Heart right ventricle (tissue), 16 donors: Measurements from ENCODE around the gene OTOS. TPM values are rescaled to one million over a fixed set of nuclear protein-coding genes. Genes with fewer than 3 reads are reported as not detected.

Source experiments
- ATAC-seq, 8 donors: fragments of 200-7000 bp; cut with Tn5 transposase; one replicate each; pipeline ENCODE4 v1.9.1; 2020; ENCODE audit warnings: mild to moderate bottlenecking in 8 of 8, moderate library complexity in 8 of 8, moderate number of reproducible peaks in 1 of 8
- DNase-seq, 2 donors: peaks; one replicate each; pipeline ENCODE4 v3.0.0-alpha.2; 2020
- H3K27ac ChIP-seq, 10 donors: fragments of 200-600 bp; sonication (generic) in 2 of 10; one replicate each; pipeline versions ENCODE4 v1.5.0 to v1.8.0; 2020 to 2022; ENCODE audit warnings: mild to moderate bottlenecking in 3 of 10
- H3K27me3 ChIP-seq, 7 donors: fragments of 200-600 bp; one replicate each; pipeline ENCODE4 v1.8.0; 2021 to 2022; ENCODE audit warnings: mild to moderate bottlenecking in 2 of 7
- H3K36me3 ChIP-seq, 9 donors: fragments of 200-600 bp; sonication (generic) in 1 of 9; one replicate each; pipeline versions ENCODE4 v1.5.0 to v1.8.0; 2020 to 2022; ENCODE audit warnings: mild to moderate bottlenecking in 2 of 9
- H3K4me1 ChIP-seq, 9 donors: fragments of 200-600 bp; sonication (generic) in 1 of 9; one replicate each; pipeline versions ENCODE4 v1.5.0 to v1.8.0; 2020 to 2022; ENCODE audit warnings: mild to moderate bottlenecking in 4 of 9
- H3K4me3 ChIP-seq, 10 donors: fragments of 200-600 bp; sonication (generic) in 2 of 10; one replicate each; pipeline versions ENCODE4 v1.5.0 to v1.8.0; 2020 to 2022; ENCODE audit warnings: mild to moderate bottlenecking in 7 of 10, moderate library complexity in 2 of 10
- H3K9me3 ChIP-seq, 11 donors: fragments of 200-600 bp in 10 of 11; sonication (generic) in 2 of 11; one replicate each; pipeline versions ENCODE4 v1.5.0 to v1.8.0; 2013 to 2022; ENCODE audit warnings: mild to moderate bottlenecking in 2 of 11, control low read depth in 1 of 11, moderate library complexity in 1 of 11
- CTCF ChIP-seq, 9 donors: fragments of 200-600 bp; sonication (generic) in 2 of 9; IDR thresholded peaks; one replicate each; pipeline versions ENCODE4 v1.5.0 to v1.8.0; 2021 to 2022; ENCODE audit warnings: antibody characterized with exemption in 9 of 9, mild to moderate bottlenecking in 5 of 9, moderate library complexity in 1 of 9
- WGBS, 2 donors: extraction: QIAGEN DNeasy Blood & Tissue Kit; methylation state at CpG; one replicate each; pipeline ENCODE4 v1.1.7; 2013; ENCODE audit warnings: inconsistent platforms in 1 of 2; 5-methylcytosine and 5-hydroxymethylcytosine counted together
- intact Hi-C, 10 donors: fragments of 100-400 bp; cut with DNase I; formaldehyde crosslinking; loops; one replicate each; pipeline versions ENCODE4 v1.11.1 to v1.14.2; 2022
- polyA plus RNA-seq, 2 donors: library from polyadenylated mRNA; stranded (reverse); fragments of 200-250 nt; gene quantifications; one replicate each; pipeline ENCODE4 v1.2.3, GENCODE V29; 2013
- total RNA-seq, 10 donors: library from RNA; stranded (reverse); fragmentation: NEBNext Ultra II Directional in 3 of 10; extraction: Animal tissue kit (Norgen Biotek cat#: 25700) in 3 of 10; gene quantifications; one replicate each; pipeline versions ENCODE4 v1.2.1 to v1.2.4, GENCODE V29; 2021 to 2023
- donor health status: Arrhythmogenic right ventricular cardiomyopathy.
- donor health status: ischemic (EF 13 %, LVEDD 7.1; RV severe dilation, severe dysfunction).
- donor health status: healthy with polysubstance abuse.
- donor health status: DM: no; HTN: yes; CAD: no.
- donor health status: DM: no; HTN: no; CAD: no.
- donor health status: ischemic (EF 25% LVEDD 6.9; RV normal size, moderate dysfunction).
- donor health status: ischemic (EF 25% LVEDD 5.7; RV mildly dilated, moderate dysfunction).
- donor health status: healthy.
- donor health status: DM: yes; HTN: yes; CAD: no.
- donor health status: Ischemic cardiomyopathy.
- donor health status: ischemic (EF 35%, LVEDD 5.7; RV mildly dilated, moderate dysfunction).
- donor health status: nonischemic (EF 11% LVEDD 7.7; RV severe dilation, severe dysfunction).
- donor health status: DM: yes; HTN: yes; CAD: no.
- donor health status: PGD.
- donor health status: ischemic (EF 29% LVEDD 5.4; RV normal size, mild dysfunction).
- donor health status: nonischemic (EF 23%, LVEDD 6.1; RV moderate dilation, normal function).

The OTOS gene
- total and polyA plus RNA-seq, 12 donors, result not detected

GRCh38 chr2:240130393-240131195 lies 9.9 kb downstream of the OTOS start:
- Histone ChIP-seq H3K9me3 (no peaks in the 10 kb centered on the region), H3K4me1 (peaks cover 8 to 16% (median 12%) of the 10 kb centered on the region in 9 donors), H3K27me3 (no peaks in the 10 kb centered on the region), H3K27ac (no peak overlapping the region), H3K4me3 (no peak overlapping the region), H3K36me3 (peaks cover 0 to 77% (median 56%) of the 10 kb centered on the region in 9 donors)
- TF ChIP-seq CTCF (IDR thresholded peaks at IDR 0.05), result no peak
- ATAC-seq, result no peak
- intact Hi-C loops, result no loop called here
- 86 to 92% methylated on average over 23 of the region's 23 CpGs for WGBS, 2 donors
- no peak for DNase-seq

DNA sequence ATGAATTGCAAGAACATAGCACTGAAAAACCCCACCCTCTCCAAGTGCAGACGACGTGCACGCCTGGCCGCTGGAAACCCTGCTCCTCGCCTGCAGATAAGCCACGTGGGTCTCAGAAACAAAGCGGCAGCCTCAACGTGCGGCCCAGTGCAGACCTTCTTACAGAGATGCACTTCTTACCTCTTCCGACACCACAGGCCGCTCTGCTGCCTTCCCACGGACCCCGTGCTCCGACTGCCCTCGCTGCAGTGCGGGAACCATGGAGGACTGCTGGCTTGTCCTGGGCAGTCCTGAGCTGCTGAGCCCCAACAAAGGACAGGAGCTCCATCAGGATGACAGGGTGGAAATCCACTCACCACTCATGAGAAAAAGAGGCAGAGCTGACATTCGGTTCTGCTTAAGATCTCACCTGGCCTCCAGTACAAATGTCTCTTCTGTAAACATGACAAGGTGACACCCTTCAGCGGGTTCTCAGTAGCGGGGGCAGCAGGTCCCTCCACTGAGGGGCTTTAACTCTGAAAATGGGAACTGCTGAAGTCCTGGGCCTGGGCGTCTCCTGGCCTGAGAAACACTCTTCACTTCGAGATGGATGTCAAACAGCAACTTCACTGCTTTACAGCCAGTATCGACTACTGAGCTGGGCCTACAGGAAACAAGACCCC lies 10.6 kb downstream of the OTOS start:
- Histone ChIP-seq H3K36me3 (peaks cover 0 to 78% (median 56%) of the 10 kb centered on the region in 9 donors), H3K27me3 (no peaks in the 10 kb centered on the region), H3K4me3 (no peak overlapping the region), H3K4me1 (peaks cover 1 to 9% (median 4%) of the 10 kb centered on the region in 9 donors), H3K9me3 (no peaks in the 10 kb centered on the region), H3K27ac (no peak overlapping the region)
- intact Hi-C loops, result no loop called here
- no peak for TF ChIP-seq CTCF (IDR thresholded peaks at IDR 0.05)
- DNase-seq, result no peak
- ATAC-seq, result no peak
- 95 to 96% methylated on average over 22 of the region's 22 CpGs for WGBS, 2 donors

- TF ChIP-seq CTCF (IDR thresholded peaks at IDR 0.05), result no peak
- WGBS, 2 donors, result 93 to 95% methylated on average over 7 of the region's 7 CpGs
- Histone ChIP-seq H3K36me3 (peaks cover 0 to 78% (median 56%) of the 10 kb centered on the region in 9 donors), H3K27ac (no peak overlapping the region), H3K9me3 (no peaks in the 10 kb centered on the region), H3K27me3 (no peaks in the 10 kb centered on the region), H3K4me3 (no peak overlapping the region), H3K4me1 (peaks cover 0 to 4% (median 0%) of the 10 kb centered on the region in 9 donors)
- intact Hi-C loops, result no loop called here
- DNase-seq (no peak), ATAC-seq (no peak)
Observed at GRCh38 chr2:240129311-240129710, 11.1 kb downstream of the OTOS start.

GRCh38 chr2:240128608-240129145 lies 11.8 kb downstream of the OTOS start:
- WGBS, 2 donors, result 87 to 89% methylated on average over 12 of the region's 12 CpGs
- Histone ChIP-seq H3K36me3 (peaks cover 0 to 77% (median 56%) of the 10 kb centered on the region in 9 donors), H3K27me3 (no peaks in the 10 kb centered on the region), H3K27ac (no peak overlapping the region), H3K9me3 (no peaks in the 10 kb centered on the region), H3K4me1 (no peaks in the 10 kb centered on the region), H3K4me3 (no peak overlapping the region)
- DNase-seq (no peak), ATAC-seq (no peak)
- no peak for TF ChIP-seq CTCF (IDR thresholded peaks at IDR 0.05)
- intact Hi-C loops, result no loop called here
